ENCODE data around the gene SVOP. TPM values are rescaled to one million over a fixed set of nuclear protein-coding genes. Genes with fewer than 3 reads are reported as not detected.

The SVOP gene
- polyA plus RNA-seq, 3 donors, result not detected

GRCh38 chr12:108959748-108960655 lies 60.9 kb downstream of the SVOP start:
- H3K9me3 Mint-ChIP-seq, result no peaks in the 10 kb centered on the region
- no peak for TF ChIP-seq CTCF (IDR thresholded peaks at IDR 0.05)
- no peaks in the 10 kb centered on the region for H3K36me3 ChIP-seq (replicated peaks in 1 of 2; ENCODE audit: control insufficient read depth in 1 of 2, insufficient read depth in 2 of 2, low read length in 2 of 2)
- WGBS (ENCODE audit: insufficient coverage), result 80% methylated on average over 4 of the region's 11 CpGs
- DNase-seq, result no peak
- no peaks in the 10 kb centered on the region for H3K36me3 Mint-ChIP-seq
- no peak overlapping the region for H3K4me2 ChIP-seq (replicated peaks; ENCODE audit: extremely low read depth, low read length, poor library complexity, severe bottlenecking)
- no peak overlapping the region for H3K27ac ChIP-seq (ENCODE audit: low read depth in 1 of 2, low read length in 2 of 2)
- no peaks in the 10 kb centered on the region for H3K4me1 ChIP-seq (ENCODE audit: control insufficient read depth in 1 of 2, insufficient read depth in 2 of 2, low read length in 2 of 2)
- no peaks in the 10 kb centered on the region for H3K4me1 Mint-ChIP-seq
- no peak overlapping the region for H3K9ac ChIP-seq (ENCODE audit: insufficient read depth, low read length, poor library complexity, severe bottlenecking)
- no peak overlapping the region for H3K27ac Mint-ChIP-seq
- no peak overlapping the region for H2AFZ ChIP-seq (ENCODE audit: insufficient read depth, low read depth, low read length, poor library complexity, severe bottlenecking)
- H3K4me3 ChIP-seq (replicated peaks in 1 of 3; ENCODE audit: low read depth in 2 of 3, low read length in 3 of 3), result no peak overlapping the region
- no peak overlapping the region for H3K4me3 Mint-ChIP-seq
- H3K27me3 Mint-ChIP-seq (ENCODE audit: low read depth in 3 of 3), result peaks cover 0 to 10% (median 7%) of the 10 kb centered on the region in 3 donors
- intact Hi-C loops (cut with micrococcal nuclease), result loop anchor here (10.0 kb wide), 5 partner anchors 125 to 395 kb away; partner anchors contain the start of genes ALKBH2 (in 1 of the 2), ISCU (in 1 of the 2), SART3 (in 1 of the 2) and UNG (in 1 of the 2)
- H3K9me3 ChIP-seq (replicated peaks in 1 of 2; ENCODE audit: control insufficient read depth in 1 of 2, insufficient read depth in 1 of 2, low read length in 2 of 2), result no peaks in the 10 kb centered on the region
- no peaks in the 10 kb centered on the region for H3K27me3 ChIP-seq (ENCODE audit: control insufficient read depth in 2 of 2, insufficient read depth in 2 of 2, low read length in 2 of 2)
- H4K20me1 ChIP-seq (ENCODE audit: insufficient read depth, low read length), result no peaks in the 10 kb centered on the region
- H3K79me2 ChIP-seq (ENCODE audit: insufficient read depth, low read length), result no peaks in the 10 kb centered on the region

- H3K4me1 Mint-ChIP-seq, result peaks cover 4% of the 10 kb centered on the region
- Histone ChIP-seq H4K20me1 (ENCODE audit: insufficient read depth, low read length) (no peaks in the 10 kb centered on the region), H3K9ac (ENCODE audit: insufficient read depth, low read length, poor library complexity, severe bottlenecking) (no peak overlapping the region), H3K9me3 (replicated peaks in 1 of 2; ENCODE audit: control insufficient read depth in 1 of 2, insufficient read depth in 1 of 2, low read length in 2 of 2) (no peaks in the 10 kb centered on the region), H2AFZ (ENCODE audit: insufficient read depth, low read depth, low read length, poor library complexity, severe bottlenecking) (no peak overlapping the region), H3K79me2 (ENCODE audit: insufficient read depth, low read length) (no peaks in the 10 kb centered on the region), H3K4me3 (replicated peaks in 1 of 3; ENCODE audit: low read depth in 2 of 3, low read length in 3 of 3) (no peak overlapping the region), H3K36me3 (replicated peaks in 1 of 2; ENCODE audit: control insufficient read depth in 1 of 2, insufficient read depth in 2 of 2, low read length in 2 of 2) (no peaks in the 10 kb centered on the region), H3K27ac (ENCODE audit: low read depth in 1 of 2, low read length in 2 of 2) (no peak overlapping the region), H3K4me1 (ENCODE audit: control insufficient read depth in 1 of 2, insufficient read depth in 2 of 2, low read length in 2 of 2) (peaks cover 5 to 6% of the 10 kb centered on the region in 2 donors), H3K27me3 (ENCODE audit: control insufficient read depth in 2 of 2, insufficient read depth in 2 of 2, low read length in 2 of 2) (no peaks in the 10 kb centered on the region), H3K4me2 (replicated peaks; ENCODE audit: extremely low read depth, low read length, poor library complexity, severe bottlenecking) (no peak overlapping the region)
- H3K27me3 Mint-ChIP-seq (ENCODE audit: low read depth in 3 of 3), result peaks cover 8 to 11% (median 9%) of the 10 kb centered on the region in 3 donors
- H3K9me3 Mint-ChIP-seq, result no peaks in the 10 kb centered on the region
- no peak overlapping the region for H3K27ac Mint-ChIP-seq
- DNase-seq, result no peak
- H3K4me3 Mint-ChIP-seq, result peak overlapping the region in 1 of 2 donors; percentile 7
- no peak for TF ChIP-seq CTCF (IDR thresholded peaks at IDR 0.05)
- intact Hi-C loops (cut with micrococcal nuclease), result loop anchor here (10.0 kb wide), 4 partner anchors 139 to 391 kb away; partner anchors contain the start of genes ALKBH2 (in 1 of the 2), ISCU (in 1 of the 2), SART3 (in 1 of the 2) and UNG (in 1 of the 2)
- WGBS (ENCODE audit: insufficient coverage), result 75% methylated on average over 2 of the region's 6 CpGs
- no peaks in the 10 kb centered on the region for H3K36me3 Mint-ChIP-seq
Observed at GRCh38 chr12:108955225-108955835, 65.5 kb downstream of the SVOP start.

Measured in CD14-positive monocyte (primary cell).